ENCODE data around the gene RNF149. TPM values are rescaled to one million over a fixed set of nuclear protein-coding genes. Genes with fewer than 3 reads are reported as not detected.

RNF149 gene
- total RNA-seq, 1 experiment from 2014 or later = 40.2 TPM

GRCh38 chr2:101346909-101347308 is 38.4 kb upstream of the RNF149 start:
- DNase-seq (ENCODE audit: low read depth, low spot score) (no peak), ATAC-seq (no peak)
- H3K9me3 ChIP-seq (ENCODE audit: control insufficient read depth in 1 of 2, insufficient read depth in 1 of 2, low read depth in 1 of 2, low read length in 2 of 2) = no peaks in the 10 kb centered on the region
- H3K27me3 ChIP-seq (ENCODE audit: insufficient read depth, low read length) = no peaks in the 10 kb centered on the region
- no peak overlapping the region for H3K4me2 ChIP-seq (ENCODE audit: low read length)
- H2AFZ ChIP-seq (ENCODE audit: low read depth, low read length, poor library complexity, severe bottlenecking) = no peak overlapping the region
- no peaks in the 10 kb centered on the region for H3K9me2 ChIP-seq (ENCODE audit: insufficient read depth)
- H3K9ac ChIP-seq (ENCODE audit: low read length) = no peak overlapping the region
- no peaks in the 10 kb centered on the region for H3K79me2 ChIP-seq (ENCODE audit: insufficient read depth, low read length)
- ChIA-PET POLR2A (no interaction called here), CTCF (no interaction called here), RAD21 (ENCODE audit: low non-redundant PET in 1 of 2, low total read pairs in 2 of 2, uncharacterized antibody in 2 of 2, unreplicated experiment in 2 of 2) (no interaction called here)
- no peak overlapping the region for H3K27ac ChIP-seq (ENCODE audit: low read depth, low read length)
- no peak for TF ChIP-seq POLR2A (IDR thresholded peaks at IDR 0.05; ENCODE audit: borderline replicate concordance, extremely low read depth, insufficient read depth, insufficient read length)
- TF ChIP-seq ZBTB33 (IDR thresholded peaks at IDR 0.05; ENCODE audit: extremely low read depth, insufficient replicate concordance, low read length) = no peak
- no peak for TF ChIP-seq YY1 (IDR thresholded peaks at IDR 0.05; ENCODE audit: extremely low read depth, insufficient replicate concordance, low read depth, low read length)
- no peak for TF ChIP-seq ZNF274 (IDR thresholded peaks at IDR 0.05; ENCODE audit: low read depth, low read length)
- no peak for TF ChIP-seq TCF7L2 (IDR thresholded peaks at IDR 0.05; ENCODE audit: borderline replicate concordance, extremely low read depth, insufficient read depth, insufficient read length)
- TF ChIP-seq CBX3 (IDR thresholded peaks at IDR 0.05; ENCODE audit: low read depth) = no peak
- TF ChIP-seq ELF1 (IDR thresholded peaks at IDR 0.05; ENCODE audit: borderline replicate concordance, low read depth) = no peak
- no peak for TF ChIP-seq CEBPB (IDR thresholded peaks at IDR 0.05; ENCODE audit: low read depth)
- no TSS peak for BruUV-seq (replicated peaks)
- H4K20me1 ChIP-seq (ENCODE audit: insufficient read depth) = no peaks in the 10 kb centered on the region
- intact Hi-C loops (cut with micrococcal nuclease) = no loop called here
- H3K4me3 ChIP-seq (replicated peaks in 1 of 2; ENCODE audit: low read depth in 1 of 2, low read length in 2 of 2) = no peak overlapping the region
- peaks cover 0 to 2% of the 10 kb centered on the region in 2 experiments; a peak in 2 of 4 replicates for H3K4me1 ChIP-seq (ENCODE audit: control insufficient read depth in 1 of 2, insufficient read depth in 2 of 2, low read length in 2 of 2)
- no peaks in the 10 kb centered on the region for H3K36me3 ChIP-seq (ENCODE audit: control insufficient read depth in 1 of 2, insufficient read depth in 2 of 2, low read length in 2 of 2)

- peaks cover 3 to 10% of the 10 kb centered on the region in 2 experiments; a peak in 2 of 4 replicates for H3K4me1 ChIP-seq (ENCODE audit: control insufficient read depth in 1 of 2, insufficient read depth in 2 of 2, low read length in 2 of 2)
- no peak overlapping the region for H2AFZ ChIP-seq (ENCODE audit: low read depth, low read length, poor library complexity, severe bottlenecking)
- intact Hi-C loops (cut with micrococcal nuclease) = loop anchor here (5.0 kb wide), 1 partner anchor 353 kb away; the partner anchor contains the start of gene MAP4K4
- TF ChIP-seq TCF7L2 (IDR thresholded peaks at IDR 0.05; ENCODE audit: borderline replicate concordance, extremely low read depth, insufficient read depth, insufficient read length) (no peak), SRF (IDR thresholded peaks at IDR 0.05; ENCODE audit: low read depth) (no peak), MAX (IDR thresholded peaks at IDR 0.05) (no peak), SP1 (IDR thresholded peaks at IDR 0.05; ENCODE audit: low read depth) (no peak), EGR1 (IDR thresholded peaks at IDR 0.05; ENCODE audit: low read depth) (no peak), CEBPB (IDR thresholded peaks at IDR 0.05; ENCODE audit: low read depth) (no peak), POLR2A (IDR thresholded peaks at IDR 0.05; ENCODE audit: borderline replicate concordance, extremely low read depth, insufficient read depth, insufficient read length) (no peak), ZNF274 (IDR thresholded peaks at IDR 0.05; ENCODE audit: low read depth, low read length) (no peak), EZH2 (IDR thresholded peaks at IDR 0.05) (no peak), EZH2phosphoT487 (IDR thresholded peaks at IDR 0.05; ENCODE audit: borderline replicate concordance) (no peak), JUND (IDR thresholded peaks at IDR 0.05) (no peak), CTCF (IDR thresholded peaks at IDR 0.05 in 2 of 3, conservative IDR thresholded peaks at IDR 0.05 in 1 of 3; ENCODE audit: borderline replicate concordance in 1 of 3, insufficient read depth in 1 of 3, low read depth in 2 of 3, low read length in 2 of 3) (no peak)
Measured at GRCh38 chr2:101344137-101344536, 35.6 kb upstream of the RNF149 start.

More at GRCh38 chr2:101344137-101344536, 35.6 kb upstream of the RNF149 start:
- no TSS peak for BruUV-seq (replicated peaks)
- CTCF ChIA-PET = no interaction called here
- no peak overlapping the region for H3K4me3 ChIP-seq (replicated peaks in 1 of 2; ENCODE audit: low read depth in 1 of 2, low read length in 2 of 2)
- DNase-seq (ENCODE audit: low read depth, low spot score) = no peak
- no peak overlapping the region for H3K4me2 ChIP-seq (ENCODE audit: low read length)
- H3K79me2 ChIP-seq (ENCODE audit: insufficient read depth, low read length) = no peaks in the 10 kb centered on the region
- RAD21 ChIA-PET (ENCODE audit: low non-redundant PET in 1 of 2, low total read pairs in 2 of 2, uncharacterized antibody in 2 of 2, unreplicated experiment in 2 of 2) = no interaction called here
- no peaks in the 10 kb centered on the region for H3K27me3 ChIP-seq (ENCODE audit: insufficient read depth, low read length)
- H4K20me1 ChIP-seq (ENCODE audit: insufficient read depth) = no peaks in the 10 kb centered on the region
- H3K36me3 ChIP-seq (ENCODE audit: control insufficient read depth in 1 of 2, insufficient read depth in 2 of 2, low read length in 2 of 2) = no peaks in the 10 kb centered on the region
- H3K9me3 ChIP-seq (ENCODE audit: control insufficient read depth in 1 of 2, insufficient read depth in 1 of 2, low read depth in 1 of 2, low read length in 2 of 2) = no peaks in the 10 kb centered on the region
- H3K9ac ChIP-seq (ENCODE audit: low read length) = no peak overlapping the region
- ATAC-seq = no peak
- POLR2A ChIA-PET = no interaction called here
- H3K9me2 ChIP-seq (ENCODE audit: insufficient read depth) = no peaks in the 10 kb centered on the region
- no peak overlapping the region for H3K27ac ChIP-seq (ENCODE audit: low read depth, low read length)

All from HCT116 (cell line).